IMR-90 (cell line): ENCODE data around the gene NDUFAF2. TPM values are rescaled to one million over a fixed set of nuclear protein-coding genes. Genes with fewer than 3 reads are reported as not detected.

Experiments used
- ATAC-seq: fragments of 200-7000 bp; cut with Tn5 transposase; 2 replicates; pipeline ENCODE4 v1.9.1; 2020; ENCODE audit warnings: low read depth, mild to moderate bottlenecking, moderate library complexity
- BruUV-seq: library from RNA; stranded (reverse); fragments of 400-500 nt; replicated peaks from 2 replicates; lab custom pipeline; 2021; lab: Mats Ljungman, UMichigan
- CTCF ChIA-PET: fragments of 300-600 bp; formaldehyde crosslinking; extraction: SDS; loops from one replicate; lab custom pipeline; 2021; ENCODE audit warnings: antibody characterized with exemption; lab: Yijun Ruan, JAX
- POLR2A ChIA-PET: fragments of 300-600 bp; sonication (Branson Sonifier 250); formaldehyde crosslinking; loops from one replicate; lab custom pipeline; 2022; ENCODE audit warnings: antibody characterized with exemption; ENCODE audit not compliant: unreplicated experiment; lab: Charles Lee
- DNase-seq: peaks from one replicate; pipeline ENCODE4 v3.0.0; 2013
- H2AFZ ChIP-seq: replicated peaks from 2 replicates; pipeline ENCODE3; 2013; ENCODE audit warnings: low read length, mild to moderate bottlenecking; ENCODE audit not compliant: poor library complexity
- H2AK5ac ChIP-seq: 2 replicates; pipeline ENCODE4 v1.6.1; 2013; ENCODE audit warnings: low read depth, low read length, inconsistent platforms
- H2AK9ac ChIP-seq: replicated peaks from 2 replicates; pipeline ENCODE3; 2013; ENCODE audit warnings: mild to moderate bottlenecking, low read depth, low read length, moderate library complexity; ENCODE audit not compliant: poor library complexity
- H2BK120ac ChIP-seq: 2 replicates; pipeline ENCODE4 v1.6.1; 2013; ENCODE audit warnings: low read depth, low read length, inconsistent platforms
- H2BK15ac ChIP-seq: 3 replicates; pipeline ENCODE4 v1.6.1; 2013; ENCODE audit warnings: low read depth, low read length, inconsistent platforms
- H2BK20ac ChIP-seq: 2 replicates; pipeline ENCODE4 v1.6.1; 2013; ENCODE audit warnings: low read depth, mild to moderate bottlenecking, inconsistent platforms, low read length, moderate library complexity
- H2BK5ac ChIP-seq: 2 replicates; pipeline ENCODE4 v1.6.1; 2013; ENCODE audit warnings: mild to moderate bottlenecking, low read depth, low read length, inconsistent platforms; ENCODE audit not compliant: poor library complexity, severe bottlenecking
- H3K14ac ChIP-seq: replicated peaks from 2 replicates; pipeline ENCODE4 v1.6.1; 2013; ENCODE audit warnings: low read depth, low read length, inconsistent platforms
- H3K18ac ChIP-seq: 2 replicates; pipeline ENCODE4 v1.6.1; 2013; ENCODE audit warnings: low read depth, low read length, control low read depth
- H3K23ac ChIP-seq: 2 replicates; pipeline ENCODE4 v1.6.1; 2013; ENCODE audit warnings: low read depth, low read length, inconsistent platforms
- H3K27ac ChIP-seq: 2 replicates; pipeline ENCODE4 v1.5.1; 2013; ENCODE audit warnings: mild to moderate bottlenecking, control low read depth, low read length; ENCODE audit not compliant: insufficient read depth
- H3K27me3 ChIP-seq: 2 replicates; pipeline ENCODE4 v1.6.1; 2013; ENCODE audit warnings: low read length; ENCODE audit not compliant: control insufficient read depth, insufficient read depth
- H3K36me3 ChIP-seq: 2 replicates; pipeline ENCODE4 v1.6.1; 2013; ENCODE audit warnings: low read length, mixed read lengths; ENCODE audit not compliant: control insufficient read depth, insufficient read depth
- H3K4ac ChIP-seq: 2 replicates; pipeline ENCODE4 v1.6.1; 2013; ENCODE audit warnings: low read depth, low read length, inconsistent platforms
- H3K4me1 ChIP-seq: 2 replicates; pipeline ENCODE4 v1.6.1; 2013; ENCODE audit warnings: low read length, mixed read lengths; ENCODE audit not compliant: control insufficient read depth, insufficient read depth
- H3K4me2 ChIP-seq: 2 replicates; pipeline ENCODE4 v1.6.1; 2013; ENCODE audit warnings: low read depth, mild to moderate bottlenecking, control low read depth, low read length, moderate library complexity
- H3K4me3 ChIP-seq: 2 replicates; pipeline ENCODE4 v1.5.1; 2013; ENCODE audit warnings: low read depth, mild to moderate bottlenecking, control low read depth, low read length, moderate library complexity; ENCODE audit not compliant: insufficient read depth
- H3K56ac ChIP-seq: 2 replicates; pipeline ENCODE4 v1.6.1; 2013; ENCODE audit warnings: low read length, inconsistent platforms; ENCODE audit not compliant: insufficient read depth; ENCODE audit errors: extremely low read depth
- H3K79me1 ChIP-seq, 2 experiments: 2 replicates each; pipeline ENCODE4 v1.6.1; 2013; ENCODE audit warnings: low read length in 2 of 2, inconsistent platforms in 1 of 2, low read depth in 1 of 2
- H3K9ac ChIP-seq: 2 replicates; pipeline ENCODE4 v1.6.1; 2013; ENCODE audit warnings: low read depth, low read length, control low read depth
- H3K9me1 ChIP-seq: 2 replicates; pipeline ENCODE4 v1.6.1; 2013; ENCODE audit warnings: low read length, inconsistent platforms; ENCODE audit not compliant: insufficient read depth
- H3K9me3 ChIP-seq: 2 replicates; pipeline ENCODE4 v1.6.1; 2013; ENCODE audit warnings: low read length; ENCODE audit not compliant: control insufficient read depth, insufficient read depth
- H4K20me1 ChIP-seq: 2 replicates; pipeline ENCODE4 v1.6.1; 2013; ENCODE audit warnings: low read length, inconsistent platforms; ENCODE audit not compliant: insufficient read depth
- H4K5ac ChIP-seq: 2 replicates; pipeline ENCODE4 v1.6.1; 2013; ENCODE audit warnings: mild to moderate bottlenecking, low read depth, low read length, control low read depth
- H4K8ac ChIP-seq, 2 experiments: 2 replicates each; pipeline ENCODE4 v1.6.1; 2013; ENCODE audit warnings: low read depth in 2 of 2, low read length in 2 of 2, control low read depth in 1 of 2, inconsistent platforms in 1 of 2
- H4K91ac ChIP-seq: 2 replicates; pipeline ENCODE4 v1.6.1; 2013; ENCODE audit warnings: low read depth, low read length, inconsistent platforms; ENCODE audit not compliant: insufficient read depth
- BHLHE40 ChIP-seq: fragments of 150-350 bp; IDR thresholded peaks from 2 replicates; pipeline ENCODE4 v1.6.1; 2016; ENCODE audit warnings: mild to moderate bottlenecking, low read depth, low read length
- CEBPB ChIP-seq: IDR thresholded peaks from 2 replicates; pipeline ENCODE4 v1.6.1; 2012; ENCODE audit warnings: low read depth, low read length, improper control_type of control experiment
- CHD1 ChIP-seq: IDR thresholded peaks from 2 replicates; pipeline ENCODE4 v1.6.1; 2012; ENCODE audit warnings: low read depth, low read length, improper control_type of control experiment
- FOS ChIP-seq: fragments of 150-350 bp; IDR thresholded peaks from 2 replicates; pipeline ENCODE4 v1.6.1; 2016; ENCODE audit warnings: low read depth, low read length
- MAFK ChIP-seq: IDR thresholded peaks from 2 replicates; pipeline ENCODE4 v1.6.1; 2012; ENCODE audit warnings: low read depth, low read length, improper control_type of control experiment
- MXI1 ChIP-seq: IDR thresholded peaks from 2 replicates; pipeline ENCODE4 v1.6.1; 2012; ENCODE audit warnings: low read depth, mild to moderate bottlenecking, low read length, moderate library complexity, borderline replicate concordance
- NFE2L2 ChIP-seq: fragments of 150-350 bp; IDR thresholded peaks from 2 replicates; pipeline ENCODE4 v1.6.1; 2016; ENCODE audit warnings: low read depth, mild to moderate bottlenecking, low read length
- RCOR1 ChIP-seq: IDR thresholded peaks from 2 replicates; pipeline ENCODE4 v1.6.1; 2012; ENCODE audit warnings: mild to moderate bottlenecking, low read length, improper control_type of control experiment; ENCODE audit not compliant: insufficient replicate concordance
- RFX5 ChIP-seq: IDR thresholded peaks from 2 replicates; pipeline ENCODE4 v1.8.0; 2012; ENCODE audit warnings: low read depth, mild to moderate bottlenecking, low read length, moderate library complexity
- SMC3 ChIP-seq: fragments of 150-350 bp; IDR thresholded peaks from 2 replicates; pipeline ENCODE4 v1.6.1; 2016; ENCODE audit warnings: low read depth, mild to moderate bottlenecking, antibody characterized with exemption, low read length, moderate library complexity
- dilution Hi-C: fragments of 300-500 bp; cut with HindIII; formaldehyde crosslinking; loops from one replicate; pipeline ENCODE4 v1.14.3; 2018; ENCODE audit warnings: low sequenced_read_pairs; ENCODE audit not compliant: unreplicated experiment
- in situ Hi-C: fragments of 300-500 bp; cut with MboI; formaldehyde crosslinking; loops from 3 replicates; pipeline ENCODE4 v1.14.3; 2019; ENCODE audit warnings: low sequenced_read_pairs, inconsistent platforms, mixed read lengths
- intact Hi-C: fragments of 100-400 bp; cut with micrococcal nuclease; formaldehyde crosslinking; loops from 2 replicates; pipeline ENCODE4 v1.10.0; 2022
- polyA plus RNA-seq, 3 experiments: library from polyadenylated mRNA; depleted of rRNA; stranded (reverse); fragments of >200 nt; gene quantifications; 2 replicates each; pipeline ENCODE4 v1.2.3, GENCODE V29; 2012; ENCODE audit warnings: low replicate concordance in 1 of 3
- total RNA-seq: library from RNA; depleted of rRNA; stranded (reverse); fragments of >200 nt; gene quantifications from 2 replicates; pipeline ENCODE4 v1.2.3, GENCODE V29; 2012
- TF ChIP-seq, protein P1 (sequence below): fragments of 150-350 bp; IDR thresholded peaks from 2 replicates; pipeline ENCODE4 v1.6.1; 2016; ENCODE audit warnings: low read depth, mild to moderate bottlenecking, low read length, moderate library complexity, borderline replicate concordance
- TF ChIP-seq, protein P2 (sequence below): conservative IDR thresholded peaks from 2 replicates; pipeline ENCODE4 v1.5.1; 2012; ENCODE audit warnings: mild to moderate bottlenecking, low read depth, low read length, improper control_type of control experiment

Gene NDUFAF2
- total and polyA plus RNA-seq, 2 of the 4 experiments (the other 2 are of a cell fraction): 11.8 to 24.7 TPM

DNA sequence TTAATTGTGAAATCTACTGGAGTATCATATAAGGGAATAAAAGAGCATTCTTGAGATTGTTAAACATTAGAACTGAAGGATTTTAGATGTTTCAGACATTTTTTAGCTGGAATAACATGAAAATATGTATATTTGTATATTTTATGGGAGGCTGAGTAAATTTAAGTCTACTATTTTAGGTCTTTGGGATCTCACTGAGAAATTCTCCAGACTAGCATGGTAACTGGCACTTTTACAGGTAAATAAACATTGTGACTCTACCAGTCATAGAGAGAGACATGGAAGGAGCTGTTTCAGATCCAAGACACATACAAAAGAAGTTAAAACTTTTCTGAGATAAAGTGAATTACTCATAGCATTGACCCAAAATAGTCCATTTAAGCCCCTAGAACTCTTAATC, 59.4 kb downstream of the NDUFAF2 start:
- intact Hi-C loops (no loop called here), in situ Hi-C loops (no loop called here), dilution Hi-C loops (no loop called here)
- CTCF ChIA-PET: no interaction called here
- no peak overlapping the region for H4K91ac ChIP-seq
- DNase-seq (peak; percentile 40), ATAC-seq (peak; percentile 70)
- H3K56ac ChIP-seq: no peak overlapping the region
- no peaks in the 10 kb centered on the region for H3K4me1 ChIP-seq
- no peak overlapping the region for H3K9ac ChIP-seq
- H3K9me3 ChIP-seq: no peaks in the 10 kb centered on the region
- no peak overlapping the region for H2BK20ac ChIP-seq
- H3K9me1 ChIP-seq: no peaks in the 10 kb centered on the region
- H3K4me3 ChIP-seq: no peak overlapping the region
- TF ChIP-seq CHD1 (no peak), MAFK (no peak), CEBPB (no peak), MXI1 (no peak), RFX5 (no peak), RCOR1 (no peak), BHLHE40 (no peak), NFE2L2 (no peak), FOS (no peak), SMC3 (no peak)
- TF ChIP-seq, protein P1, sequence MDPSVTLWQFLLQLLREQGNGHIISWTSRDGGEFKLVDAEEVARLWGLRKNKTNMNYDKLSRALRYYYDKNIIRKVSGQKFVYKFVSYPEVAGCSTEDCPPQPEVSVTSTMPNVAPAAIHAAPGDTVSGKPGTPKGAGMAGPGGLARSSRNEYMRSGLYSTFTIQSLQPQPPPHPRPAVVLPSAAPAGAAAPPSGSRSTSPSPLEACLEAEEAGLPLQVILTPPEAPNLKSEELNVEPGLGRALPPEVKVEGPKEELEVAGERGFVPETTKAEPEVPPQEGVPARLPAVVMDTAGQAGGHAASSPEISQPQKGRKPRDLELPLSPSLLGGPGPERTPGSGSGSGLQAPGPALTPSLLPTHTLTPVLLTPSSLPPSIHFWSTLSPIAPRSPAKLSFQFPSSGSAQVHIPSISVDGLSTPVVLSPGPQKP: no peak
- TF ChIP-seq, protein P2, sequence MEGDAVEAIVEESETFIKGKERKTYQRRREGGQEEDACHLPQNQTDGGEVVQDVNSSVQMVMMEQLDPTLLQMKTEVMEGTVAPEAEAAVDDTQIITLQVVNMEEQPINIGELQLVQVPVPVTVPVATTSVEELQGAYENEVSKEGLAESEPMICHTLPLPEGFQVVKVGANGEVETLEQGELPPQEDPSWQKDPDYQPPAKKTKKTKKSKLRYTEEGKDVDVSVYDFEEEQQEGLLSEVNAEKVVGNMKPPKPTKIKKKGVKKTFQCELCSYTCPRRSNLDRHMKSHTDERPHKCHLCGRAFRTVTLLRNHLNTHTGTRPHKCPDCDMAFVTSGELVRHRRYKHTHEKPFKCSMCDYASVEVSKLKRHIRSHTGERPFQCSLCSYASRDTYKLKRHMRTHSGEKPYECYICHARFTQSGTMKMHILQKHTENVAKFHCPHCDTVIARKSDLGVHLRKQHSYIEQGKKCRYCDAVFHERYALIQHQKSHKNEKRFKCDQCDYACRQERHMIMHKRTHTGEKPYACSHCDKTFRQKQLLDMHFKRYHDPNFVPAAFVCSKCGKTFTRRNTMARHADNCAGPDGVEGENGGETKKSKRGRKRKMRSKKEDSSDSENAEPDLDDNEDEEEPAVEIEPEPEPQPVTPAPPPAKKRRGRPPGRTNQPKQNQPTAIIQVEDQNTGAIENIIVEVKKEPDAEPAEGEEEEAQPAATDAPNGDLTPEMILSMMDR: no peak
- no peak overlapping the region for H3K4me2 ChIP-seq
- H2BK120ac ChIP-seq: no peak overlapping the region
- no peak overlapping the region for H3K14ac ChIP-seq
- no peaks in the 10 kb centered on the region for H4K20me1 ChIP-seq
- no peak overlapping the region for H4K5ac ChIP-seq
- BruUV-seq: no TSS peak
- no peak overlapping the region for H3K23ac ChIP-seq
- H3K27ac ChIP-seq: no peak overlapping the region
- no peak overlapping the region for H2BK15ac ChIP-seq
- H4K8ac ChIP-seq: no peak overlapping the region
- H3K18ac ChIP-seq: no peak overlapping the region
- no peaks in the 10 kb centered on the region for H3K27me3 ChIP-seq
- H2AK5ac ChIP-seq: no peak overlapping the region
- H2AFZ ChIP-seq: no peak overlapping the region
- H2BK5ac ChIP-seq: no peak overlapping the region
- peaks cover 0 to 4% of the 10 kb centered on the region in 2 experiments; a peak in 3 of 4 replicates for H3K79me1 ChIP-seq
- POLR2A ChIA-PET: no interaction called here
- no peak overlapping the region for H3K4ac ChIP-seq
- H2AK9ac ChIP-seq: no peak overlapping the region
- H3K36me3 ChIP-seq: no peaks in the 10 kb centered on the region
